A673 (cell line): Measurements from ENCODE around the gene RAB27A.

Source experiments
- CTCF ChIP-seq: fragments of 300-800, 200-600 bp; sonication (generic); conservative IDR thresholded peaks from 2 replicates; pipeline ENCODE4 v1.5.1; 2017; ENCODE audit warnings: low read depth, mild to moderate bottlenecking, antibody characterized with exemption, low read length, moderate library complexity, mixed read lengths
- EZH2 ChIP-seq: fragments of 200-600 bp; sonication (generic); IDR thresholded peaks from 2 replicates; pipeline ENCODE4 v1.6.1; 2017; ENCODE audit warnings: borderline replicate concordance, low read depth, mild to moderate bottlenecking, mixed read lengths, antibody characterized with exemption, low read length; ENCODE audit not compliant: poor library complexity, severe bottlenecking

GRCh38 chr15:55245059-55245458 lies 44.6 kb downstream of the RAB27A start:
- no peak for TF ChIP-seq CTCF
- TF ChIP-seq EZH2, result no peak
